Mucosa of descending colon (tissue), 3 donors: Measurements from ENCODE around the gene TMEM37. TPM values are rescaled to one million over a fixed set of nuclear protein-coding genes. Genes with fewer than 3 reads are reported as not detected.

Source experiments
- ATAC-seq: fragments of 200-7000 bp; cut with Tn5 transposase; one replicate; pipeline ENCODE4 v1.9.1; 2020; ENCODE audit warnings: mild to moderate bottlenecking, moderate library complexity
- DNase-seq, 3 donors: peaks; one replicate each; pipeline ENCODE4 v3.0.0-alpha.2; 2020
- H3K36me3 ChIP-seq: fragments of 200-600 bp; one replicate; pipeline ENCODE4 v1.8.0; 2021; ENCODE audit warnings: low read depth, mild to moderate bottlenecking
- H3K4me1 ChIP-seq: fragments of 200-600 bp; one replicate; pipeline ENCODE4 v1.8.0; 2021; ENCODE audit warnings: low read depth, mild to moderate bottlenecking
- H3K4me3 ChIP-seq: fragments of 200-600 bp; one replicate; pipeline ENCODE4 v1.8.0; 2021; ENCODE audit warnings: mild to moderate bottlenecking
- H3K9me3 ChIP-seq: fragments of 200-600 bp; one replicate; pipeline ENCODE4 v1.8.0; 2021; ENCODE audit warnings: mild to moderate bottlenecking
- intact Hi-C, 2 donors: fragments of 100-400 bp; cut with DNase I in 1 of 2; cut with micrococcal nuclease in 1 of 2; formaldehyde crosslinking; loops; one replicate each; pipeline versions ENCODE4 v1.11.0 to v1.11.1; 2022; cut with DNase I, micrococcal nuclease
- total RNA-seq, 3 donors: library from RNA; stranded (reverse); fragmentation: NEBNext Ultra II Directional in 2 of 3; extraction: Animal tissue kit (Norgen Biotek cat#: 25700) in 2 of 3; gene quantifications; one replicate each; pipeline versions ENCODE4 v1.2.1 to v1.2.4, GENCODE V29; 2021 to 2023
- TF ChIP-seq, protein P1 (sequence below): fragments of 200-600 bp; IDR thresholded peaks from one replicate; pipeline ENCODE4 v1.8.0; 2022; ENCODE audit warnings: antibody characterized with exemption, mild to moderate bottlenecking
- donor health status: DM: no; HTN: no; CAD: no; lungs with moderate emphysema.
- donor health status: DM: no; HTN: no; CAD: no.
- donor health status: DM: no; HTN: yes; CAD: no.

Gene TMEM37
- total RNA-seq, 3 donors from 2014 or later = 54.0 to 173 (median 100) TPM

DNA sequence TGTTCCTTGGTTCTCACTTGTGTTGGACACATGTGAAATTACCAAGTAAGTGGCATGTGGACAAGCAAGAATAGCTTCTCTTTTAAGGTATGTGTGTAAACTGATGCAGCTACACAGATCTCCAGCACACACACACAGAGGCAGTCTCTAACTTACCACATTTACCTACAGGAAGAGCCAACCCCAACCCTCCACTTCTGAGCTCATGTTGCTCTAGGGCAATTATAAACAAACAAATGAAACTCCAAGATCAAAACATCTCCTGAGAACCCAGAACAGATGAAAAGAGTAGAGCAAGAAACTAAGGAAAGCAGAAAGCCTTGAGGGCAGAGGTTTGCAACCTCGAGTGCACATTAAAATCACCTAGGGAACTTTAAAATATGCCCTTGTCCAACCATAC is 16.0 kb upstream of the TMEM37 start:
- DNase-seq = no peak
- intact Hi-C loops = no loop called here
- Histone ChIP-seq H3K4me3 (no peak overlapping the region), H3K4me1 (peaks cover 2% of the 10 kb centered on the region), H3K36me3 (no peaks in the 10 kb centered on the region), H3K9me3 (peaks cover 5% of the 10 kb centered on the region)
- no peak for ATAC-seq
- TF ChIP-seq, protein P1, sequence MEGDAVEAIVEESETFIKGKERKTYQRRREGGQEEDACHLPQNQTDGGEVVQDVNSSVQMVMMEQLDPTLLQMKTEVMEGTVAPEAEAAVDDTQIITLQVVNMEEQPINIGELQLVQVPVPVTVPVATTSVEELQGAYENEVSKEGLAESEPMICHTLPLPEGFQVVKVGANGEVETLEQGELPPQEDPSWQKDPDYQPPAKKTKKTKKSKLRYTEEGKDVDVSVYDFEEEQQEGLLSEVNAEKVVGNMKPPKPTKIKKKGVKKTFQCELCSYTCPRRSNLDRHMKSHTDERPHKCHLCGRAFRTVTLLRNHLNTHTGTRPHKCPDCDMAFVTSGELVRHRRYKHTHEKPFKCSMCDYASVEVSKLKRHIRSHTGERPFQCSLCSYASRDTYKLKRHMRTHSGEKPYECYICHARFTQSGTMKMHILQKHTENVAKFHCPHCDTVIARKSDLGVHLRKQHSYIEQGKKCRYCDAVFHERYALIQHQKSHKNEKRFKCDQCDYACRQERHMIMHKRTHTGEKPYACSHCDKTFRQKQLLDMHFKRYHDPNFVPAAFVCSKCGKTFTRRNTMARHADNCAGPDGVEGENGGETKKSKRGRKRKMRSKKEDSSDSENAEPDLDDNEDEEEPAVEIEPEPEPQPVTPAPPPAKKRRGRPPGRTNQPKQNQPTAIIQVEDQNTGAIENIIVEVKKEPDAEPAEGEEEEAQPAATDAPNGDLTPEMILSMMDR = no peak

DNA sequence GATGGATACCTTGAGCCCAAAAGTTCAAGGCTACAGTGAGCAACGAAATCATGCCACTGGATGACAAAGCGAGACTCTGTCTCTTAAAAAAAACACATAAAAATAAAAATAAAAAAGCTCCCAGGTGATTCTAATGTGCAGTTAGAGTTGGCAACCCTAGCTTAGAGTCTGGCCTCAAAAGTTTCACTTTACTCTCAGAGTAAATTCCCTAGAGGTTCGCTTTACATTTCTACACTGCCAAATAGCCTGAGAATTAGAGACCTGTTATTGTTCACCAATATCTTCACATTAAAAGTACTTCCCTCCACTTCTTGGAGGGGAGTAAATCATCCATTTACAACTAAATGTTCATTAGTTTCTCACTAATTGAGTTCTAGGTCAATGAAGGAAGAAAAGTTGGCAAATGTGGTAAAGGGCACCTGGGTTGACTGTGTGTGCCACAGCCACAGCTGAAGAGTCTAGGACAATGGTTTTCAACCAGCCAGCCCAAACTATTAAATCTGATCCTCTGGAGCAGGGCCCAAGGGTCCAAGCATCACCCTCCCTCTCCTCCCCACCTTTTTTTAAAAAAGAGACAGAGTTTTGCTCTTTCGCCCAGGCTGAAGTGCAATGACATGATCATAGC is 15.2 kb upstream of the TMEM37 start:
- ATAC-seq (no peak), DNase-seq (no peak)
- no peaks in the 10 kb centered on the region for H3K36me3 ChIP-seq
- peaks cover 8% of the 10 kb centered on the region for H3K4me1 ChIP-seq
- H3K9me3 ChIP-seq = peaks cover 5% of the 10 kb centered on the region
- intact Hi-C loops = no loop called here
- TF ChIP-seq, protein P1 = no peak
- H3K4me3 ChIP-seq = no peak overlapping the region

DNA sequence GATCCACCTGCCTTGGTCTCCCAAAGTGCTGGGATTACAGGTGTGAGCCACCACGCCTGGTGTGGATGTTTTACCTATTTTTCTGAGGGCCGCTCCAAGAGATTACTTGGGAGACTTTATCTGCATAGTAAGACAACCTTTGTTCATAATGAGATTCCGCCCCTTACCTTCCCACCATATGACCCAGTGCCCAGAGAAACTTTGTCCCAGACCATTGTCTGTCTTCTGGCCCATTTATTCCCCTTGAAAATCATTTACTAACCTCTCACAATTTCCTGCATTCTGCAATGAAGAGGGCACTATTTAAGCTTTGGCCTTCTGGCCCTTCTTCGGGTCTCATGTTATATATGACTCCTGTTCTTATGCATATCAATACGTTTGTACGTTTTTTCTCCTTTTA is 13.7 kb upstream of the TMEM37 start:
- peak; percentile 51 for ATAC-seq
- no peaks in the 10 kb centered on the region for H3K36me3 ChIP-seq
- no peak for DNase-seq
- H3K9me3 ChIP-seq = peaks cover 5% of the 10 kb centered on the region
- peaks cover 9% of the 10 kb centered on the region for H3K4me1 ChIP-seq
- intact Hi-C loops = no loop called here
- no peak overlapping the region for H3K4me3 ChIP-seq
- TF ChIP-seq, protein P1 = no peak

DNA sequence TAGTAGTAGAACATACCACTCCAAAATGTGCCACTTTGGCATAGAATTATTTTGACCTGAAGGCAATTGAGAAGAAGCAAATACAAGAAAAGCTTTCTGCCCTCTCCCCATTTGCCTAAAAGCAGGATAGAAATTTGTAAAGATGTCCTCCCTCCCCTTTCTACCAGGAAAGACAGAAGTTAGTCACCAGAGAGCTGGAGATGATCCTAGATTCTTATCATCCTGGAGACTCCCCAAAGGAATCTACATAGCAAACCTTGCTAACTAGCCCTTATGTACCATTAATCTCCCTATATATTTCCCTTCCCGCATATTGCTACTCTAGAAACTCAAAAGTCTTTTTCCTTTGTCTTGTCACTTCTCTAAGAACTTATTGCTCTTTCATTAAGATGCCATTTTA is 12.6 kb upstream of the TMEM37 start:
- H3K9me3 ChIP-seq = peaks cover 5% of the 10 kb centered on the region
- H3K4me3 ChIP-seq = no peak overlapping the region
- H3K36me3 ChIP-seq = no peaks in the 10 kb centered on the region
- intact Hi-C loops = no loop called here
- no peak for ATAC-seq
- peaks cover 16% of the 10 kb centered on the region for H3K4me1 ChIP-seq
- TF ChIP-seq, protein P1 = no peak
- DNase-seq = no peak

DNA sequence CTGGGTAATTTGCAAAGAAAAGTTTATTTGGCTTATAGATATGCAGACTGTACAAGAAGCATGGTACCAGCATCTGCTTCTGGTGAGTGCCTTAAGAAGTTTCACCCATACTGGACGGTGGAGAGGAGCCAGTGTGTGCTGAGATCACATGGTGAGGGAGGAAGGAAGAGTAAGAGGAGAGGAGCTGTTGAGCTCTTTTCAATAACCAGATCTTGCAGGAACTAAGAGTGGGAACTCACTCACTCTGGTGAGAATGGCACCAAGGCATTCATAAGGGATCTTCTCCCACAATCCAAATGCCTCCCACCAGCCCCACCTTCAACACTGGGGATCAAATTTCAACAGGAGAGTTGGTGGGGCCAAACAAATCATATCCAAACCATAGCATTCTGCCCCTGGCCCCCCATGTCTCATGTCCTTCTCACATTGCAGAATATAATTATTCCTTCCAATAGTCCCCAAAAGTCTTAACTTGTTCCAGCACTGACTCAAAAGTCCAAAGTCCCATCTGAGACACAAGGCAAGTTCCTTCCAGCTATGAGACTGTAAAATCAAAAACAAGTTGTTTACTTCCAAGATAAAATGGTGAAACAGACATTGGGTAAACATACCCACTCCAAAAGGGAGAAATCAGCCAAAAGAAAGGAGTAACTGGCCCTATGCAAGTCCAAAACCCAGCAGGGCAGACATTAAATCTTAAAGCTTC is 11.7 kb upstream of the TMEM37 start:
- intact Hi-C loops = no loop called here
- H3K4me1 ChIP-seq = peaks cover 21% of the 10 kb centered on the region
- no peak for DNase-seq

More for the DNA sequence above, 11.7 kb upstream of the TMEM37 start:
- TF ChIP-seq, protein P1 = no peak
- Histone ChIP-seq H3K4me3 (no peak overlapping the region), H3K36me3 (no peaks in the 10 kb centered on the region), H3K9me3 (no peaks in the 10 kb centered on the region)
- ATAC-seq = peak; percentile 50
